Uterus (tissue), 2 donors: ENCODE measurements around the gene TMC8.

Experiments used
- CTCF ChIP-seq, 4 experiments: fragments of 200-600 bp in 2 of 4; fragments of 450-650 bp in 2 of 4; sonication (generic) in 2 of 4; IDR thresholded peaks; one replicate each; pipeline ENCODE4 v1.5.1; 2016 to 2019; ENCODE audit warnings: antibody characterized with exemption in 4 of 4, mild to moderate bottlenecking in 2 of 4, moderate library complexity in 1 of 4
- POLR2A ChIP-seq, 2 donors: fragments of 450-650 bp; IDR thresholded peaks; one replicate each; pipeline ENCODE4 v1.6.1; 2016; ENCODE audit warnings: antibody characterized with exemption in 2 of 2, mild to moderate bottlenecking in 1 of 2, moderate library complexity in 1 of 2

DNA sequence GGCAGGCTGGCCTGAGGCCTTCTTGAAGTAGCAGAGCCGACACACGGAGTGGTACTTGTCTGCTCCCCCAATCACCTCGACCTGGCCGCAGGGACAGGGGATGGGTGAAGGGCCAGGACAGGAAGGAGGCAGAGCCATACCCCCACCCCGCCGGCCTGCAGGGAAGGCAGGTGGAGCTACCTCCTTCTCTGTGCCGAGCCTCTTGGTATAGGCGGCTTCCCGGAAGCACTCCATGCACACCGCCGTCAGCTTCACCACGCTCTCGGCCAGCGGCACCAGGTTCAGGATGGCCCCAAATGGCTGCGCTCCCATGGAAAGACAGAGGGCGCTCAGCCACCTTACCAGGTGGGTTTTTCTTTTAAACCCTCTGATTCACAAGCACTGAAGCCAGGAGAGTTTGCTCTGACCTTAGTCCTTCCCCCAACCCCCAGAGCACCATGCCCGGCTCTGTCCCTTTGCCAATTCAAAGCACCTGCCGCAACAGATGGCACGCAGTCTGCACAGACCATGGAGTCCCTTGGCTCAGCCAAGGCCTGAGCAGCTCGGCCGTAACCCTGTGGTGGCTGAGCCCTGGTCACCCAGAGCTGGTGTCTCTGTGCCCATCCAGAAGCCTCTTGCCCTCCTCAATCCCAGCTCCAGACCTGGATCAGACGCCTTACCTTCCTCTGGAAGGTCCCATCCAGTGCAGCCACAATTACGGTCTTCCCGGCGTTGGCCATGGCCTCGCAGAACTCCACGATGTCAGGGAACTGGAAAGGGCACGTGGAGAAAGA is 44.5 kb downstream of the TMC8 start:
- TF ChIP-seq CTCF (IDR thresholded peaks at IDR 0.05) (no peak), POLR2A (IDR thresholded peaks at IDR 0.05) (no peak)
